Activated CD8-positive, alpha-beta memory T cell treated with anti-CD3 and anti-CD28 coated beads, Interleukin-2, amount 50 U/mL, for 48 hours (primary cell): ENCODE data around the gene E2F6.

Experiments
- DNase-seq: peaks from one replicate; pipeline ENCODE4 v3.0.0-alpha.2; 2020

E2F6 gene

GRCh38 chr2:11465485-11466306 lies at the start of gene E2F6:
TSS of gene E2F6 (minus strand) at chr2:11466161. CDS start at chr2:11465879, 282 bp downstream.
- peak; percentile 97 for DNase-seq

- DNase-seq: no peak
Measured at GRCh38 chr2:11515490-11515981, 49.6 kb upstream of the E2F6 start.

- no peak for DNase-seq
Measured at GRCh38 chr2:11514904-11515303, 48.9 kb upstream of the E2F6 start.

- no peak for DNase-seq
Measured at GRCh38 chr2:11514081-11514730, 48.2 kb upstream of the E2F6 start.

- DNase-seq: no peak
Measured at GRCh38 chr2:11513319-11513718, 47.4 kb upstream of the E2F6 start.

GRCh38 chr2:11512431-11512830 lies 46.5 kb upstream of the E2F6 start:
- no peak for DNase-seq

- DNase-seq: no peak
Measured at GRCh38 chr2:11509657-11510360, 43.8 kb upstream of the E2F6 start.

GRCh38 chr2:11508279-11508678 lies 42.3 kb upstream of the E2F6 start:
- DNase-seq: no peak

- DNase-seq: no peak
Measured at GRCh38 chr2:11507517-11507916, 41.6 kb upstream of the E2F6 start.

GRCh38 chr2:11506611-11506969 lies 40.6 kb upstream of the E2F6 start:
- no peak for DNase-seq

- DNase-seq: no peak
Measured at GRCh38 chr2:11505652-11506610, 40.0 kb upstream of the E2F6 start.

GRCh38 chr2:11503354-11503927 lies 37.5 kb upstream of the E2F6 start:
- no peak for DNase-seq

- DNase-seq: no peak
Measured at GRCh38 chr2:11502740-11503292, 36.9 kb upstream of the E2F6 start.

GRCh38 chr2:11500702-11501303 lies 34.8 kb upstream of the E2F6 start:
- no peak for DNase-seq

- DNase-seq: no peak
Measured at GRCh38 chr2:11499081-11499743, 33.3 kb upstream of the E2F6 start.

- DNase-seq: no peak
Measured at GRCh38 chr2:11498543-11499034, 32.6 kb upstream of the E2F6 start.

GRCh38 chr2:11495844-11496681 lies 30.1 kb upstream of the E2F6 start:
- DNase-seq: no peak

- no peak for DNase-seq
Measured at GRCh38 chr2:11494310-11494709, 28.3 kb upstream of the E2F6 start.

GRCh38 chr2:11493282-11493681 lies 27.3 kb upstream of the E2F6 start:
- DNase-seq: no peak

GRCh38 chr2:11492720-11493119 lies 26.8 kb upstream of the E2F6 start:
- no peak for DNase-seq
